ENCODE results near the gene TUBA3C. TPM values are rescaled to one million over a fixed set of nuclear protein-coding genes. Genes with fewer than 3 reads are reported as not detected.

The TUBA3C gene
- total RNA-seq, 3 donors from 2014 or later (not counting 1 experiment from before 2014, with no cell fraction given), result not detected

DNA sequence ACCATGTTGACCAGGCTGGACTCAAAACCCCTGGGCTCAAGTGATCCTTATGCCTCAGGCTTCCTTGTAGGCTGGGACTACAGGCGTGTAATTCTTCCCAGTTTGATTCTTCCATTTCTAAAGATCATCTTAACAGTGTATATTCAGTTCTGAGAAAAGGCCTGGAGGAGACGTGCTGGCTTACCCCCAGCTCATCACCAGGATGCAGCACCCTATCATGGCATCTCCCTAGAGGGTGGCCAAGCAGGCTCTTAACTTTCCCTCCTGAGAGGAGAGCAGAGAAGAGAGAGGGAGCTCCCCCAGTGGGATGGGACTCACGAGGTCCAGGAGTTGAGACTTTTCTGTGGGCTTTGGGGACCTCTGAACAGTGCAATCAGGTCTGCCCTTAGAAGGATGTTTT, 2.1 kb upstream of the TUBA3C start:
- H3K4me1 ChIP-seq (ENCODE audit: control insufficient read depth, insufficient read depth, low read length), result no peaks in the 10 kb centered on the region
- Mint-ChIP-seq H3K9me3 (peaks cover 4 to 8% of the 10 kb centered on the region in 2 donors), H3K4me3 (no peak overlapping the region), H3K27me3 (ENCODE audit: low read depth in 2 of 2) (no peaks in the 10 kb centered on the region), H3K36me3 (no peaks in the 10 kb centered on the region), H3K4me1 (no peaks in the 10 kb centered on the region), H3K27ac (no peak overlapping the region)
- no peaks in the 10 kb centered on the region for H3K36me3 ChIP-seq (ENCODE audit: control insufficient read depth, insufficient read depth, low read length)
- DNase-seq (no peak), ATAC-seq (no peak)
- H3K9me3 ChIP-seq (ENCODE audit: control insufficient read depth, insufficient read depth, low read length), result peaks cover 10% of the 10 kb centered on the region
- WGBS (ENCODE audit: insufficient coverage), result 71% methylated on average over 2 of the region's 3 CpGs
- no peak overlapping the region for H3K27ac ChIP-seq (ENCODE audit: low read length)
- intact Hi-C loops (cut with micrococcal nuclease), result no loop called here
- no peak overlapping the region for H3K4me3 ChIP-seq (ENCODE audit: low read length)
- no peaks in the 10 kb centered on the region for H3K27me3 ChIP-seq (ENCODE audit: control insufficient read depth, insufficient read depth, low read length)
- TF ChIP-seq, protein P1, sequence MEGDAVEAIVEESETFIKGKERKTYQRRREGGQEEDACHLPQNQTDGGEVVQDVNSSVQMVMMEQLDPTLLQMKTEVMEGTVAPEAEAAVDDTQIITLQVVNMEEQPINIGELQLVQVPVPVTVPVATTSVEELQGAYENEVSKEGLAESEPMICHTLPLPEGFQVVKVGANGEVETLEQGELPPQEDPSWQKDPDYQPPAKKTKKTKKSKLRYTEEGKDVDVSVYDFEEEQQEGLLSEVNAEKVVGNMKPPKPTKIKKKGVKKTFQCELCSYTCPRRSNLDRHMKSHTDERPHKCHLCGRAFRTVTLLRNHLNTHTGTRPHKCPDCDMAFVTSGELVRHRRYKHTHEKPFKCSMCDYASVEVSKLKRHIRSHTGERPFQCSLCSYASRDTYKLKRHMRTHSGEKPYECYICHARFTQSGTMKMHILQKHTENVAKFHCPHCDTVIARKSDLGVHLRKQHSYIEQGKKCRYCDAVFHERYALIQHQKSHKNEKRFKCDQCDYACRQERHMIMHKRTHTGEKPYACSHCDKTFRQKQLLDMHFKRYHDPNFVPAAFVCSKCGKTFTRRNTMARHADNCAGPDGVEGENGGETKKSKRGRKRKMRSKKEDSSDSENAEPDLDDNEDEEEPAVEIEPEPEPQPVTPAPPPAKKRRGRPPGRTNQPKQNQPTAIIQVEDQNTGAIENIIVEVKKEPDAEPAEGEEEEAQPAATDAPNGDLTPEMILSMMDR (IDR thresholded peaks at IDR 0.05), result no peak

DNA sequence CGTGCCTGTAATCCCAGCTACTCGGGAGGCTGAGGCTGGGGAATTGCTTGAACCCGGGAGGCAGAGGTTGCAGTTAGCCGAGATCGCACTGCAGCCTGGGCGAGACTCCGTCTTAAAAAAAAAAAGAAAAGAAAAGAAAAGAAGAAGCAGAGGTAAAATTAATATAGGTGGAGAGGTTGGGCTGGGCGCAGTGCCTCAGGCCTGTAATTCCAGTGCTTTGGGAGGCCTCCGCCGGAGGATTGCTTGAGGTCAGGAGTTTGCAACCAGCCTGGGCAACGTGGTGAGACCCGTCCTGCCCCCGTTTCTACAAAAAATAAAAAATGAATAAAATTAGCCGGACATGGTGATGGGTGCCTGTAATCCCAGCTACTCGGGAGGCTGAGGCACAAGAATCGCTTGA, 912 bp upstream of the TUBA3C start:
- no peak for DNase-seq
- Mint-ChIP-seq H3K4me1 (no peaks in the 10 kb centered on the region), H3K27ac (no peak overlapping the region), H3K27me3 (ENCODE audit: low read depth in 2 of 2) (no peaks in the 10 kb centered on the region), H3K36me3 (no peaks in the 10 kb centered on the region), H3K4me3 (no peak overlapping the region), H3K9me3 (peaks cover 5 to 8% of the 10 kb centered on the region in 2 donors)
- H3K4me1 ChIP-seq (ENCODE audit: control insufficient read depth, insufficient read depth, low read length), result no peaks in the 10 kb centered on the region
- no peaks in the 10 kb centered on the region for H3K27me3 ChIP-seq (ENCODE audit: control insufficient read depth, insufficient read depth, low read length)
- peaks cover 10% of the 10 kb centered on the region for H3K9me3 ChIP-seq (ENCODE audit: control insufficient read depth, insufficient read depth, low read length)
- intact Hi-C loops (cut with micrococcal nuclease), result no loop called here
- ATAC-seq, result no peak
- H3K27ac ChIP-seq (ENCODE audit: low read length), result no peak overlapping the region
- 92% methylated on average over 16 of the region's 16 CpGs for WGBS (ENCODE audit: insufficient coverage)
- H3K4me3 ChIP-seq (ENCODE audit: low read length), result no peak overlapping the region
- TF ChIP-seq, protein P1 (IDR thresholded peaks at IDR 0.05), result no peak
- H3K36me3 ChIP-seq (ENCODE audit: control insufficient read depth, insufficient read depth, low read length), result no peaks in the 10 kb centered on the region

DNA sequence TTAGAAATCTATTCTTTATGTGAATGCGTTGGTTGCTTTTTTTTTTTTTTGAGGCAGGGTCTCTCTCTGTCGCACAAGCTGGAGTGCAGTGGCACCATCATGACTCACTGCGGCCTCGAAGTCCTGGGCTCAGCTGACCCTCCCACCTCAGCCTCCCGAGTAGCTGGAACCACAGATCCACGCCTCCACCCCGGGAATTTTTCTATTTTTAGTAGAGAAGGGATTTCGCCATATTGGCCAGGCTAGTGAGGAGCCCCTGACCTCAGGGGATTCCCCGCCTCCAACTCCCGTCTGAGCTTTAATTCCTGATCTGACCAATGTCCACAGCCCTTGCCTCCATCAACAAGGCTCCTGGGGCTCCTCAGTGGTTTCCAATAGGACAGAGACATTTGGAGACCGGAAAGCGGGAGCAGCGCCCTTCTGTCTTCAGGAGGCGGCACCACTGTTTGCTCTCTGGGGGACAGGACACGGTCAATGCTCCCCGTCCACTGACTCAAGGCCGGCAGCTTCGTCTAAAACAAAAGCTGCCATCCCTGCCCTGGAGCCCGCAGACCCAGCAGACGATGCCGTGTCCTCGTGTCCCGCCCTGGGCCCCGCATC, 503 bp downstream of the TUBA3C start:
- DNase-seq (no peak), ATAC-seq (no peak)
- Histone ChIP-seq H3K4me1 (ENCODE audit: control insufficient read depth, insufficient read depth, low read length) (no peaks in the 10 kb centered on the region), H3K27ac (ENCODE audit: low read length) (no peak overlapping the region), H3K4me3 (ENCODE audit: low read length) (no peak overlapping the region), H3K36me3 (ENCODE audit: control insufficient read depth, insufficient read depth, low read length) (no peaks in the 10 kb centered on the region), H3K27me3 (ENCODE audit: control insufficient read depth, insufficient read depth, low read length) (no peaks in the 10 kb centered on the region), H3K9me3 (ENCODE audit: control insufficient read depth, insufficient read depth, low read length) (peaks cover 10% of the 10 kb centered on the region)
- TF ChIP-seq, protein P1 (IDR thresholded peaks at IDR 0.05), result no peak
- no peak overlapping the region for H3K27ac Mint-ChIP-seq
- H3K4me1 Mint-ChIP-seq, result no peaks in the 10 kb centered on the region
- WGBS (ENCODE audit: insufficient coverage), result 94% methylated on average over 22 of the region's 24 CpGs
- no peak overlapping the region for H3K4me3 Mint-ChIP-seq
- no peaks in the 10 kb centered on the region for H3K27me3 Mint-ChIP-seq (ENCODE audit: low read depth in 2 of 2)
- intact Hi-C loops (cut with micrococcal nuclease), result no loop called here
- H3K36me3 Mint-ChIP-seq, result no peaks in the 10 kb centered on the region
- H3K9me3 Mint-ChIP-seq, result peaks cover 2 to 4% of the 10 kb centered on the region in 2 donors

DNA sequence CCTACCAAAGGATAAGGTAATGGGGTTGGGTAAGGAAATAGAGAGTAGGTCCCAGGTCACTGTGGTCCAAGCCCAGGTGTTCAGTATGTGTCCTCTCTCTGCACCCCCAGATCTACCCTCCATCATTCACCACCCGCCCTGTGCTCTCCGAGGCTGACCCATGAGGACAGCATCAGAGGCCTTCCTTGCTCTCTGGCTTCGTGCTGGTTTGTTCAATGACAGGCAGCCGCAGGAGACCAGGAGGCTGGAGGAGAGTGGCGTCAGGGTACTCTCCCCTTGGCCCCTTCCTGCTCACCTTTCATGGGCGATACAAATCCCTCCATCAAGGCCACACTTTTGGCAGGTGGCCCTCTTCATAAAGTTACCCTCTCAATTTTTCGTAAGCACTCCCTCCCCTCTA, 1.7 kb downstream of the TUBA3C start:
- H3K27ac Mint-ChIP-seq, result no peak overlapping the region
- Histone ChIP-seq H3K27me3 (ENCODE audit: control insufficient read depth, insufficient read depth, low read length) (no peaks in the 10 kb centered on the region), H3K27ac (ENCODE audit: low read length) (no peak overlapping the region), H3K4me1 (ENCODE audit: control insufficient read depth, insufficient read depth, low read length) (no peaks in the 10 kb centered on the region), H3K4me3 (ENCODE audit: low read length) (no peak overlapping the region), H3K9me3 (ENCODE audit: control insufficient read depth, insufficient read depth, low read length) (peaks cover 10% of the 10 kb centered on the region), H3K36me3 (ENCODE audit: control insufficient read depth, insufficient read depth, low read length) (no peaks in the 10 kb centered on the region)
- intact Hi-C loops (cut with micrococcal nuclease), result no loop called here
- ATAC-seq (no peak), DNase-seq (no peak)
- no peaks in the 10 kb centered on the region for H3K4me1 Mint-ChIP-seq
- H3K4me3 Mint-ChIP-seq, result no peak overlapping the region
- no peaks in the 10 kb centered on the region for H3K27me3 Mint-ChIP-seq (ENCODE audit: low read depth in 2 of 2)
- TF ChIP-seq, protein P1 (IDR thresholded peaks at IDR 0.05), result no peak
- WGBS (ENCODE audit: insufficient coverage), result 85% methylated on average over 7 of the region's 7 CpGs
- H3K36me3 Mint-ChIP-seq, result no peaks in the 10 kb centered on the region
- peaks cover 2 to 4% of the 10 kb centered on the region in 2 donors for H3K9me3 Mint-ChIP-seq
